GM18519 (cell line): Measurements from ENCODE around the gene MAP2K1.
"Not testable (repeated sequence)": the region's sequence is repeated elsewhere in the genome, so short reads cannot be mapped to it uniquely, and the experiment has no call there.

Experiments
- ATAC-seq: cut with Tn5 transposase; IDR thresholded peaks from one replicate; pipeline ENCODE4 v1.9.1; 2021; ENCODE audit warnings: mild to moderate bottlenecking, moderate library complexity; ENCODE audit not compliant: unreplicated experiment, low FRiP score

The MAP2K1 gene

GRCh38 chr15:66500346-66500745 lies 113.6 kb downstream of the MAP2K1 start:
- ATAC-seq, result not testable (repeated sequence)

- no peak for ATAC-seq
These were observed 115.8 kb downstream of the MAP2K1 start for GRCh38 chr15:66502491-66502890.

GRCh38 chr15:66503041-66503648 lies 116.4 kb downstream of the MAP2K1 start:
- ATAC-seq, result not testable (repeated sequence)

- ATAC-seq, result no peak
These were observed 117.3 kb downstream of the MAP2K1 start for GRCh38 chr15:66503780-66504562.

- peak; percentile 44 for ATAC-seq
These were observed 118.1 kb downstream of the MAP2K1 start, which contains the start of the genes RPL4 and ZWILCH for GRCh38 chr15:66504563-66505429. RPL4 (minus strand) TSS chr15:66504855; CDS start chr15:66504790, 65 bp downstream. ZWILCH (plus strand) TSS chr15:66505326; CDS start chr15:66505339, 13 bp downstream.

- no peak for ATAC-seq
These were observed 118.7 kb downstream of the MAP2K1 start for GRCh38 chr15:66505430-66505811.

- no peak for ATAC-seq
These were observed 119.1 kb downstream of the MAP2K1 start for GRCh38 chr15:66505818-66506217.

- ATAC-seq, result no peak
These were observed 121.7 kb downstream of the MAP2K1 start for GRCh38 chr15:66508293-66508883.

- no peak for ATAC-seq
These were observed 127.9 kb downstream of the MAP2K1 start for GRCh38 chr15:66514586-66514985.

GRCh38 chr15:66515901-66516322 lies 129.2 kb downstream of the MAP2K1 start:
- ATAC-seq, result no peak

GRCh38 chr15:66523926-66524325 lies 137.2 kb downstream of the MAP2K1 start:
- no peak for ATAC-seq

- ATAC-seq, result no peak
These were observed 138.1 kb downstream of the MAP2K1 start for GRCh38 chr15:66524838-66525237.

- no peak for ATAC-seq
These were observed 148.3 kb downstream of the MAP2K1 start for GRCh38 chr15:66535056-66535455.
